GM06990 (cell line): ENCODE measurements around the gene TUFM.

Experiments
- DNase-seq: peaks from one replicate; pipeline ENCODE4 v3.0.0-alpha.2; 2011; ENCODE audit not compliant: insufficient read length; ENCODE audit errors: extremely low read depth
- H3K27me3 ChIP-seq: replicated peaks from 2 replicates; pipeline ENCODE4 v1.6.0; 2011; ENCODE audit warnings: low read length; ENCODE audit not compliant: control insufficient read depth, insufficient read depth
- H3K36me3 ChIP-seq: 2 replicates; pipeline ENCODE4 v1.5.1; 2011; ENCODE audit warnings: low read length; ENCODE audit not compliant: control insufficient read depth, insufficient read depth
- H3K4me3 ChIP-seq: replicated peaks from 2 replicates; pipeline ENCODE4 v1.5.1; 2011; ENCODE audit warnings: low read depth, mild to moderate bottlenecking, control low read depth, low read length
- TF ChIP-seq, protein P1 (sequence below): IDR thresholded peaks from 2 replicates; pipeline ENCODE4 v1.5.1; 2011; ENCODE audit warnings: low read length, control low read depth, mild to moderate bottlenecking, inconsistent platforms; ENCODE audit not compliant: insufficient read depth, poor library complexity, severe bottlenecking

TUFM gene

DNA sequence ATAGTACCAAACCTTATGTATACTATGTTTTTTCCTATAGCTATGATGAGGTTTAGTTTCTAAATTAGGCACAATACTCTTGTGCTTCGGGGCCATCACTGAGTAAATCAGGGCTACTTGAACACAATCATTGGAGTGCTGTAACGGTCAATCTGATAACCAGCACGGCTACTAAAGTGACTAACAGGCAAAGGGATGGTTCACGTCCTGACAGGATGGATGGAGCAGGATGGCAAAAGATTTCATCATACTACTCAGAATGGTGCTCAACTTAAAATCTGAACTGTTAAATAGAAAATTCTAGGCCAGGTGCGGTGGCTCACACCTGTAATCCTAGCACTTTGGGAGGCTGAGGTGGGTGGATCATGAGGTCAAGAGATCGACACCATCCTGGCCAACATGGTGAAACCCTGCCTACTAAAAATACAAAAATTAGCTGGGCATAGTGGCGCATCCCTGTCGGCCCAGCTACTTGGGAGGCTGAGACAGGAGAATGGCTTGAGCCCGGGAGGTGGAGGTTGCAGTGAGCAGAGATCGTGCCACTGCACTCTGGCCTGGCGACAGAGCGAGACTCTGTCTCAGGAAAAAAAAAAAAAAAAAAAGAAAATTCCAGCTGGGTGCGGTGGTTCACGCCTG lies 7.0 kb downstream of the TUFM start:
- no peak for DNase-seq
- Histone ChIP-seq H3K27me3 (no peaks in the 10 kb centered on the region), H3K36me3 (peaks cover 47% of the 10 kb centered on the region), H3K4me3 (no peak overlapping the region)
- TF ChIP-seq, protein P1, sequence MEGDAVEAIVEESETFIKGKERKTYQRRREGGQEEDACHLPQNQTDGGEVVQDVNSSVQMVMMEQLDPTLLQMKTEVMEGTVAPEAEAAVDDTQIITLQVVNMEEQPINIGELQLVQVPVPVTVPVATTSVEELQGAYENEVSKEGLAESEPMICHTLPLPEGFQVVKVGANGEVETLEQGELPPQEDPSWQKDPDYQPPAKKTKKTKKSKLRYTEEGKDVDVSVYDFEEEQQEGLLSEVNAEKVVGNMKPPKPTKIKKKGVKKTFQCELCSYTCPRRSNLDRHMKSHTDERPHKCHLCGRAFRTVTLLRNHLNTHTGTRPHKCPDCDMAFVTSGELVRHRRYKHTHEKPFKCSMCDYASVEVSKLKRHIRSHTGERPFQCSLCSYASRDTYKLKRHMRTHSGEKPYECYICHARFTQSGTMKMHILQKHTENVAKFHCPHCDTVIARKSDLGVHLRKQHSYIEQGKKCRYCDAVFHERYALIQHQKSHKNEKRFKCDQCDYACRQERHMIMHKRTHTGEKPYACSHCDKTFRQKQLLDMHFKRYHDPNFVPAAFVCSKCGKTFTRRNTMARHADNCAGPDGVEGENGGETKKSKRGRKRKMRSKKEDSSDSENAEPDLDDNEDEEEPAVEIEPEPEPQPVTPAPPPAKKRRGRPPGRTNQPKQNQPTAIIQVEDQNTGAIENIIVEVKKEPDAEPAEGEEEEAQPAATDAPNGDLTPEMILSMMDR, result no peak

DNA sequence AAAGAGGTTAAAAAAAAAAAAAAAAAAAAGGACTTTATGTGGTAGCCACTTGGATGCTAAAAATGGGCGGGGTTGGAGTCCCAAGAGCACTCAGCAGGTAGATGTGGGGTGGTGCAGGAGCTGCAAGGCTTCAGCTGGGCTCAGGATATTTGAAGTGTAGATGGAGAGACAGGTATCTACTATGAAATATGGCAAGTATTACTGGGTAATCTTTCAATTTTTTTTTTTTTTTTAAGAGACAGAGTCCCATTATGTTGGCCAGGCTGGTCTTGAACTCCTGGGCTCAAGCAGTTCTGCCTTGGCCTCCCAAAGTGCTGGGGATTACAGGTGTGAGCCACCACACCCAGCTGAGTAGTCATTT lies 7.6 kb downstream of the TUFM start:
- no peak for DNase-seq
- Histone ChIP-seq H3K36me3 (peaks cover 44% of the 10 kb centered on the region), H3K4me3 (no peak overlapping the region), H3K27me3 (no peaks in the 10 kb centered on the region)
- TF ChIP-seq, protein P1, result no peak

DNA sequence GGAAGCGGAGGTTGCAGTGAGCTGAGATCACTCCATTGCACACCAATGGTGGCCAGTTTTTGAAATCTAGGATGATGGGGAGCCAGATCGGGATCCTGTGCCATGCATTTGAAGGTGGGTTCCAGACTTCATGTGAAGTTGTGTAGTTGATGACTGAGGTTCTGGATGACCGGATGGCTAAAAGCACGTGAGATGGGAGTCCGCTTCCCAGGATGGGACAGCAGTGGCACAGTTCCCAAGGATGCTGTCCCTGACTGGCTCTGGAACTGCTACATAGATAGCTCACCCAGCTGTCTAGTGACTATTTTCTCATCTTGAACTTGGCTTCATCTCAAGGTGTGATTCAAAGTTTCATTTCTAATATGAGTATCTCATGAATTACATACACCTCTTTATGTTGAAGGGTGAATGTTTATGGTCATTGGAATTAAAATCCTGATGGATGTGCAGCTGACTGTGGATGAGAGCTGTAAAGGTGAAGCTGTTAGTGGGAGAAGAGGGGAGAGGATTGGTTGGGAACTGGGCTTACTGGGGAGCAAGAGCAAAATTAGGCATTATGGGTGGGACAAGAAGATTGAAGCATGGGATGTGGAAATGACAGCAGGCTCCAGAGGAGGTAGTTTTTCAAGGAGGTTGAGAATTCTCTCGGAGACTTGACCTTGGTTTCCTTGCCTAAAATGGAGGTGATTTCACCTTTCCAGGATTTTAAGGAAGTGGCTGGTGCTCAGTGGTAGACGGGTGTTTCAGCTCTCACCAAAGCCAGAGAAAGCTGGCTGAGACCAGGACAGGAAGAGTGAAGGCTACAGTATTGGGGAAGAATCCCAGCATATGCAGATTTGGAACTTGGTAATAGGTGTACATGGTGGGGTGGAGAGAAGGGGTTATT lies 8.2 kb downstream of the TUFM start:
- H3K27me3 ChIP-seq, result no peaks in the 10 kb centered on the region
- TF ChIP-seq, protein P1, result no peak
- H3K36me3 ChIP-seq, result peaks cover 45% of the 10 kb centered on the region
- no peak for DNase-seq
- H3K4me3 ChIP-seq, result no peak overlapping the region

DNA sequence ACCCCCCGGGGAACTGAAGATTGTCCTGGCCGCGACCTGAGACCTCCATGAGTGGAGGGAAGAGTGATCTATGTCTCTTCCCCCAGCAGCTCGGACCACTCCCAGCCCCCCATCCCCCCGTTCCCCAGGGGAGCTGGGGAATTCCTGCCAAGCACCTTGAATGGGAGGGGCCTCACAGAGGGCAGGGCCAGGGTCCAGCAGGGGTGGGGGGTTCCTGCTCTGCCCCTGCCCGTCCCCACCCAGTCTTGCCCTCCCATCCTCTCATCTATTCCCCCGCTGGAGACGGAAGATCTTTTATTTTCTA lies 9.4 kb downstream of the TUFM start:
- no peaks in the 10 kb centered on the region for H3K27me3 ChIP-seq

DNA sequence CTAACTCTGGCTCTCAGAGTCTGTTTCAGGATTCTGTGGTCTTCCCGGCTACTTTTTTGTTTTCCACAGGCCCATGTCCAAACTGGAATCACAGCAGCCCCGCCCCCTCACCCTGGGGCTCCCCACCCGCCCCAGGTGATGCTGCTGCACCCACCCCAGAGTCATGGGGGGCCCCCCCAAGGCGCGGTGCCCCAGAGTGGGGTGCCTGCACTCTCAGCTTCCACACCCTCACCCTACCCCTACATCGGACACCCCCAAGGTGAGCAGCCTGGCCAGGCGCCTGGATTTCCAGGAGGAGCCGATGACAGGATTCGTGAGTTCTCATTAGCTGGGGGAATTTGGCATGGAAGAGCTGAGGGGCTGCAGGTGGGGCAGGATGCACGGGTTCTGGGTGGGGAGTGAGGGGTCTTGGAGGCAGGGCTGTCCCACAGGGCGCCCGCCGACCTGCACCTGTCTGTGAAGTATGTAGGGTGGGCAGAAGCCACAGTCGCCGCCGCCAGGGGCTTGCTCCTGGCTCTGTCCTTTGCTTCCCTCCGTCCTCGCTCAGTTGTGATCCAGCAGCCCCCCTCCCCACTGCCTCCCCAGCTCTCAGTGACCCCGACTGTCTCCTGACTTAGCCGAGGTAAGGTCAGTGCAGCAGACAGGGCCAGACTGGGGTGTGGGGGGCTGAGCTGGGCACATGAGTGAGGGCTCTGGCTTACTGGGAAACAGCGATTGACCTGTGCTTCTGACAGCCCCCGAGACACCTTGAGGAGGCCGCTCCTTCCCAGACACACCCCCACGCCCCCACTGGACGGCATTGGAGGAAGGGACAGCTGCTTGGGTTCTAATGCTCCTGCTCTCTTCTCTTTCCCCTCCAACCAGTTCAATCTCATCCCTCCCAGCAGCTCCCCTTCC lies 10.0 kb downstream of the TUFM start:
- DNase-seq, result no peak
- no peak overlapping the region for H3K4me3 ChIP-seq
- H3K36me3 ChIP-seq, result peaks cover 47% of the 10 kb centered on the region
- no peaks in the 10 kb centered on the region for H3K27me3 ChIP-seq
- TF ChIP-seq, protein P1, result no peak

More for the DNA sequence above, 9.4 kb downstream of the TUFM start:
- Histone ChIP-seq H3K36me3 (peaks cover 43% of the 10 kb centered on the region), H3K4me3 (no peak overlapping the region)
- TF ChIP-seq, protein P1, result no peak
- DNase-seq, result no peak
